GDM1 (cell line): ENCODE measurements around the gene CRYAB.
"Not testable (repeated sequence)": the region's sequence is repeated elsewhere in the genome, so short reads cannot be mapped to it uniquely, and the experiment has no call there.

Experiments
- DNase-seq: peaks from one replicate; lab custom pipeline; 2025; lab: John Stamatoyannopoulos, UW

CRYAB gene

DNA sequence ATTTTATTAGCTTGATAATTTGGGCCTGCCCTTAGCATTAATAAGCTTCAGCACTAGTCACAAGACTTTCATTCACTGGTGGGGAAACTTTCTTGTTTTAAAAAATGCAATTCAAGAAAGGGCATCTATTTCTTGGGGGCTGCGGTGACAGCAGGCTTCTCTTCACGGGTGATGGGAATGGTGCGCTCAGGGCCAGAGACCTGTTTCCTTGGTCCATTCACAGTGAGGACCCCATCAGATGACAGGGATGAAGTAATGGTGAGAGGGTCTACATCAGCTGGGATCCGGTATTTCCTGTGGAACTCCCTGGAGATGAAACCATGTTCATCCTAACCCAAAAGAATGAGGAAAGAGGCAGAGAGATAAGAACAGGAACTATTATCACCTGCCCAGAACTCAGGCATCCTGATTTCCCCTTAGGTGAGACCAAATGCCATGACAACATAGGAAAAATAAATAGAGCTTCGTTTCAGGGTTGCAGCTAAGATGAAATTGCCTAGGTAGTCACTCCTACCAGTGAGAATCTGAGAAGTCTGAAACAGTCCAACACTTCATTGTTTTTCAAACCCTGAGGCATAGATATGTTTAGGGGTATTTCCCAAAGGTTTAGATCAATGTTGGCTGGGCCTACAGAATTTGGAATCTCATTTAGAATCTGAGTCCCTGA lies 2.8 kb downstream of the CRYAB start:
- DNase-seq, result no peak

DNA sequence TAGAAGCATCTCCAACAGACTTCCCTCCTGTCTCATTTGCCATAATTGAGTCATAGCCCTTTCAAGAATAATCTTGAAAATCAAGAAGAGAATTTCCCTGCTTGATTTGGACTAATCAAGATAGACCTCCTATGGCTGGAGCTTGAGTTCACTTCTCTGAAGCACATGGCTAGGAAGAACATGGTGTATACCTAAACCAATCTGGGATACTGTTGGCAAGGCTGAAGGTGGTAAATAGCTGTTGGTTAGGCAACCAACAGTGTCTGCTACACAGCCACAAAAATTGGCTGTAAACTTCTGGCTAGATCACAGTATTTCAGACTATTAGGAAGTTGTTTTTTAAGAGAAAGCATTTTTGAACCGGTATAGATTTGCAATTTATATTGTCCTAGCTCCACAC lies 4.9 kb downstream of the CRYAB start:
- DNase-seq, result no peak

- no peak for DNase-seq
Observed at GRCh38 chr11:111905411-111905810, 6.2 kb downstream of the CRYAB start.

DNA sequence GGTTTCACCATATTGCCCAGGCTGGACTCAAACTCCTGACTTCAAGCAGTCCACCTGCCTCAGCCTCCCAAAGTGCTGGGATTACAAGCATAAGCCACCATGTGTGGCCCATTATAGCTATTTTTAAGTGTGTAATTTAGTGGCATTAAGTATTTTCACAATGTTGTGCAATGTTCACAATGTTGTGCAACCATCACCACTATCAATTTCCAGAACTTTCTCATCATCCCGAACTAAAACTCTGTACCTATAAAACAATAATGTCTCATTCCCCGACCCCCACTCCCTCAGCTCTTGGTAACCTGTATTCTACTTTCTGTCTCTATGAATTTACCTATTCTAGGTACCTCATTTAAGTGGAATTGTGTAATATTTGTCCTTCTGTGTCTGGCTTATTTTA lies 24.7 kb downstream of the CRYAB start:
- no peak for DNase-seq

DNA sequence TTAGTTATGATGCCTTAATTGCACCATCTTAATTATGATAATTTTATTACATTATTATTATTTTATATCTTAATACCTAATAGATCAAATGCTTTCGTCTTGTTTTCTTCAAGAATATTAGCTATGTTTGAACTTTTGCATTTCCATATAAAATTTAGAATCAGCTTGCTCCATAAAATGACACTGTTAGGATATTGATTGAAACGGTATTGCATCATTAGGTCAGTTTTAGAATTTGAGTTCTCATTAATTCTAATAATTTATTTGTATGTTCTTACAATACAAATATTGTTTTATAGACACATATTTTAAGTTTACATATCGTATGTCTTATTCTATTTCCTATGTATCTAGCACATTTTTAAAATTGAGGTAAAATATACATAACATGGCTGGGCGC lies 25.5 kb downstream of the CRYAB start:
- no peak for DNase-seq

- not testable (repeated sequence) for DNase-seq
Observed at GRCh38 chr11:111885053-111885452, 26.5 kb downstream of the CRYAB start.

GRCh38 chr11:111882202-111882601 lies 29.4 kb downstream of the CRYAB start:
- DNase-seq, result no peak

- no peak for DNase-seq
Observed at GRCh38 chr11:111879637-111879960, 32.0 kb downstream of the CRYAB start.

DNA sequence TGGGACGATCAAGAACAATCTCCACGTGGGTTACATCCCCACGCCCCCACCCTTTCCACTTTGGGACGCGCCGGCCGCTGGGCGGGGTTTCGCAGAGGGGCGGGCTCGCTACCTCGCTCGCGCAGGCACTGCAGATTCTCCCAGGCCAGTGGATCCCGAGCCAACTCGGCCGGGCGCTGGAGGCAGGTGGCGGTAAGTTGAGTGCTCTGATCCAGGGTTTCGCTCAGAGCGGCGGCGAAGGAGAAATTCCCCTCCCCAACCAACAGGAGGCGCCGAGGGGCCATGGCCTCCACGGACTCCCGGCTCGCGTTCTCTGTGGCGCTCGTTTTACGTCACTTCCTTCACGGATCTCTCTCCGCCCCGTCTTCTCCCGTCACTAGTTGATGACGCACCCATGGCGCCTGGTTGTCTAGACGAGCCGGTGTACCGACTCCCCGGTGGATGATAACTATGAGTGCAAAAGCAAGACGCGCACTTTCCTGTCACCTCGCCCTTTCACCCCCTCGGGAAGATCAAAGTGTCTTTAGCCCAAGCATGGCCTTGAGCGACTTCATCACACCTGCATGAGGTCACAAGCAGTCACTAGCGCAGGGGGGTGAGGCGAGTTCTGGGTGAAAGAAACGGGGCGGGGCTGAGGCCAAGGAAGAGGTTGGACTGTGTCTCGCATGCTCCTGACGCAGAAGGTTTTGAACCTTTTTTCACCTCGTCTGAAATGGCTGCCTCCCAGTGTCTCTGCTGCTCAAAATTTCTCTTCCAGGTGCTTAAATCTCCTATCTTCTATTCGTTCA lies 32.5 kb downstream of the CRYAB start, which contains the start of the genes CFAP68 and FDXACB1:
CFAP68 (plus strand) TSS at position 693 of the 788 bp plus-strand sequence; CDS start at position 713, 20 bp downstream.
FDXACB1 (minus strand) TSS at position 317 of the 788 bp plus-strand sequence; CDS start at position 284, 33 bp downstream.
- peak; percentile 95 for DNase-seq

GRCh38 chr11:111878385-111878848 lies 33.2 kb downstream of the CRYAB start:
- DNase-seq, result no peak

DNA sequence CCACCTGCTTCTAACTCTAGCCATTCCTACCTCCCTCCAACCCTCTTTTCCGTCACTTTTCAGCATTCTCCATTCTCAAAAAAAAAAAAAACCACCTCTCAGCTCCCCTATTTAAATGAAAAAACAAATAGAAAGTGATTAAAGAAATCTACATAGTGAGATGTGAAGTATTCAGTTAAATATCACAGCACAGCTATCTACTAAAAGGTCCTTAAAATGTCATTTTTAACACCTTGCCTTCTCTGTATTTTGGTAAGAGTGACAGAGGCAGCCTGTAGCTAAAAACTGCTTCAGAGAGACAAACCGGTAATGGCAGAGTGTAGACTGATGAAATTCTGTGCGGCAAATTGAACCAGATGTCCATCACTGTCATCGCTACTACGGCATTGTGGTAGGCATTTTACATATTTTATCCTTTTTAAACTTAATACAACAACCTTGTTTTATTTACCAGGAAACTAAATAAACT lies 39.8 kb downstream of the CRYAB start:
- DNase-seq, result no peak

DNA sequence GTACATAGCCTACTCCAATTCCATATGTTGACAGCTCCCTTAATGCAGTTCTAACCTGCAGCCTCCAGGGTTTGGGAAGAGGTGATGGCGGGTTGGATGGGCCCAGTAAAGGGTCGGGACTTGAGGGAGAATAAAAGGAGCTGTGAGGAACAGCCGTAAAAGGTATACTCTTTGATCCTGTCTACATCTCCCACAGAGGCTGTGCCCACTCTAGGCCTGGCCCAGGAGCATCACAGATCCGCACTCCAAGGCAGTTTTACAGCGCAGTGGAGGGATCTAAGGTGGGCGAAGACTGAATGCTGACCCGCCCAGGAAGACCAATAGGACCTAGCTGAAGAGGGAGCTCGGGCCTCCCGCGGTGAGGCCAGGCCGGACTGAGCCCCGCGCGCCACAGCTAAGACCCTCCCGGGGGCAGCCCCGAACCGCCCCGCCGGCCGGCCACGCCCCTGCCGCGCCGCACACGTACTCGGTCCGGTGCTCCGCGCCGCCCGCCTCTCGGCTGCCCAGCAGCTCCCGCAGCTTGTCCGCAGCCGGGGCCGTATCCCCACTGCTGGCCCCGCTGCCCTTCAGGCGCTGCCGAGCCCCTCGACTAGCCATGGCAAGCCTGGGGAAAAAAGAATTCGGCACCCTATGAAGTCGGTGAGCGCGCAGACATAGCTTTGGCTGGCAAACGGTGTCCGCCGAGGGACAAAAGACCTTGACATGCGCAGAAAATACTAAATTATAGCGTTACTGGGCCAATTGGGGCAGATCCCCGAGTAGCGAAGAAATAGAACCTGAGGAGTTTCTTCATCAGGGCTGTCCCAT lies 40.5 kb downstream of the CRYAB start, which contains the start of gene ALG9:
ALG9 (minus strand) TSS at position 696 of the 807 bp plus-strand sequence; CDS start at position 597, 99 bp downstream.
- DNase-seq, result peak; percentile 70

DNA sequence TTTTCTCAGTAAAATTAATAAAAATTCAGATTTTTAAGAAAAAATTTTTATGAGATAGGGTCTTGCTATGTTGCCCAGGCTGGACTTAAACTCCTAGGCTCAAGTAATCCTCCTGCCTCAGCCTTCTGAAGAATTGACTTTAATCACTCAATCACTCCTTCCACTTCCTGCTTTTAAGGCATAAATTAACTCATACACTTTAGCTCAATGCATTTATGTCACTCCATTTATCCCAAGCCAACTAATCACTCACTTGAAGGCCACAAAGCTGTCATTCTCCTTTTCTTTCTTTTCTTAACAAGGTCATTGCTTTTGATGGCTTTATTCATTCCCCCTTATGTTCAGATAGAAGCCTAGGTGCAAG lies 41.1 kb downstream of the CRYAB start:
- DNase-seq, result no peak

- no peak for DNase-seq
Observed at GRCh38 chr11:111870113-111870512, 41.5 kb downstream of the CRYAB start.

DNA sequence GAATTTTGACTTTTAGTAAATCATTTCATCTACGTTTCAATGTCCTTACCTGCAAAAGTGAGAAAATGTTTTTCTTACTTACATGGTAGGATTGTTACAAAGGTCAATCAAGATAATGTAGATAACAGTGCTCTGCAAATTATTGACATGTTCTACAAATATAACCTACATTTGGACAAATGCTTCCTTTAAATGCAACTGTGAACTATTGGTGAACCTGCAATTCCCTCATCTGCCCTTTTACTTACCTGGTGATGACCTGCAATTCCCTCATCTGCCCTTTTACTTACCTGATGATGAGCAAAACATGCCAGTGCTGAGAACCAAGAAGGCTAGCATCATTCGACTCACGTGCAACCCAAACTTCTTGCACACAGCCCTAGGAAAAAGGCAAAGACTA lies 51.3 kb downstream of the CRYAB start:
- DNase-seq, result no peak
